ENCODE measurements around the gene BHMT. TPM values are rescaled to one million over a fixed set of nuclear protein-coding genes. Genes with fewer than 3 reads are reported as not detected.

The BHMT gene
- not detected for total RNA-seq

- H3K27me3 Mint-ChIP-seq, result peaks cover 53% of the 10 kb centered on the region
- CTCF ChIA-PET, result interaction anchor here (1.0 kb wide), 1 partner anchor 22 kb away, joined by 3 read pairs; no protein-coding TSS in a partner anchor
- no peak within 1 kb of the TSS for H3K27ac Mint-ChIP-seq
- DNase-seq, result no peak
- no peaks in the 10 kb centered on the region for H3K4me1 Mint-ChIP-seq (ENCODE audit: low read depth)
- intact Hi-C loops (cut with micrococcal nuclease), result loop anchor here (2.0 kb wide), 1 partner anchor 87 kb away; no protein-coding TSS in a partner anchor
- H3K4me3 Mint-ChIP-seq, result no peak within 1 kb of the TSS
- POLR2A ChIA-PET, result no interaction called here
- H3K9me3 Mint-ChIP-seq, result no peaks in the 10 kb centered on the region
- H3K36me3 Mint-ChIP-seq, result no peaks in the 10 kb centered on the region
Measured at GRCh38 chr5:79111387-79111959, at the start of gene BHMT. BHMT (plus strand) TSS chr5:79111809; CDS start chr5:79111886, 77 bp downstream.

GRCh38 chr5:79062436-79062835 is 49.2 kb upstream of the BHMT start:
- Mint-ChIP-seq H3K36me3 (no peaks in the 10 kb centered on the region), H3K4me1 (ENCODE audit: low read depth) (no peaks in the 10 kb centered on the region), H3K4me3 (no peak overlapping the region), H3K9me3 (no peaks in the 10 kb centered on the region), H3K27ac (no peak overlapping the region), H3K27me3 (peaks cover 15% of the 10 kb centered on the region)
- no peak for DNase-seq
- ChIA-PET CTCF (no interaction called here), POLR2A (no interaction called here)
- intact Hi-C loops (cut with micrococcal nuclease), result no loop called here

- H3K27ac Mint-ChIP-seq, result no peak within 1 kb of the TSS
- intact Hi-C loops (cut with micrococcal nuclease), result no loop called here
- CTCF ChIA-PET, result no interaction called here
Measured at GRCh38 chr5:79069488-79070349, 41.9 kb upstream of the BHMT start, which contains the start of the genes BHMT2 and DMGDH. BHMT2 (plus strand) TSS chr5:79069767; CDS start chr5:79069783, 16 bp downstream. DMGDH (minus strand) TSS chr5:79069674; CDS start chr5:79069620, 54 bp downstream.

GRCh38 chr5:79070350-79070667 is 41.3 kb upstream of the BHMT start:
- DNase-seq, result no peak
- intact Hi-C loops (cut with micrococcal nuclease), result no loop called here
- Mint-ChIP-seq H3K27me3 (peaks cover 31% of the 10 kb centered on the region), H3K4me3 (no peak overlapping the region), H3K27ac (no peak overlapping the region), H3K36me3 (peaks cover 1% of the 10 kb centered on the region), H3K9me3 (no peaks in the 10 kb centered on the region), H3K4me1 (ENCODE audit: low read depth) (peaks cover 4% of the 10 kb centered on the region)
- ChIA-PET POLR2A (interaction anchor here (0.6 kb wide), 1 partner anchor 13 kb away, joined by 3 read pairs; no protein-coding TSS in a partner anchor), CTCF (no interaction called here)

More at GRCh38 chr5:79069488-79070349, 41.9 kb upstream of the BHMT start, which contains the start of the genes BHMT2 and DMGDH:
- Mint-ChIP-seq H3K27me3 (peaks cover 31% of the 10 kb centered on the region), H3K9me3 (no peaks in the 10 kb centered on the region), H3K4me1 (ENCODE audit: low read depth) (peaks cover 4% of the 10 kb centered on the region), H3K4me3 (no peak within 1 kb of the TSS), H3K36me3 (peaks cover 1% of the 10 kb centered on the region)
- POLR2A ChIA-PET, result interaction anchor here (0.6 kb wide), 1 partner anchor 13 kb away, joined by 3 read pairs; no protein-coding TSS in a partner anchor
- DNase-seq, result peak; percentile 11

- Mint-ChIP-seq H3K36me3 (no peaks in the 10 kb centered on the region), H3K27ac (no peak overlapping the region), H3K4me1 (ENCODE audit: low read depth) (no peaks in the 10 kb centered on the region), H3K9me3 (no peaks in the 10 kb centered on the region), H3K27me3 (peaks cover 18% of the 10 kb centered on the region), H3K4me3 (no peak overlapping the region)
- ChIA-PET CTCF (interaction anchor here (2.3 kb wide), 1 partner anchor 54 kb away, joined by 7 read pairs; no protein-coding TSS in a partner anchor), POLR2A (no interaction called here)
- DNase-seq, result no peak
- intact Hi-C loops (cut with micrococcal nuclease), result no loop called here
Measured at GRCh38 chr5:79074641-79075040, 37.0 kb upstream of the BHMT start.

- intact Hi-C loops (cut with micrococcal nuclease), result no loop called here
- peaks cover 13% of the 10 kb centered on the region for H3K27me3 Mint-ChIP-seq
- H3K9me3 Mint-ChIP-seq, result no peaks in the 10 kb centered on the region
- no peaks in the 10 kb centered on the region for H3K36me3 Mint-ChIP-seq
- H3K4me1 Mint-ChIP-seq (ENCODE audit: low read depth), result no peaks in the 10 kb centered on the region
- H3K4me3 Mint-ChIP-seq, result no peak overlapping the region
- H3K27ac Mint-ChIP-seq, result no peak overlapping the region
- CTCF ChIA-PET, result interaction anchor here (1.2 kb wide), 1 partner anchor 10 kb away, joined by 3 read pairs; no protein-coding TSS in a partner anchor
- DNase-seq, result no peak
- POLR2A ChIA-PET, result no interaction called here
Measured at GRCh38 chr5:79075646-79076426, 35.8 kb upstream of the BHMT start.

- no peaks in the 10 kb centered on the region for H3K4me1 Mint-ChIP-seq (ENCODE audit: low read depth)
- DNase-seq, result no peak
- ChIA-PET CTCF (interaction anchor here (1.2 kb wide), 1 partner anchor 11 kb away, joined by 3 read pairs; no protein-coding TSS in a partner anchor), POLR2A (no interaction called here)
- no peak overlapping the region for H3K4me3 Mint-ChIP-seq
- H3K27ac Mint-ChIP-seq, result no peak overlapping the region
- no peaks in the 10 kb centered on the region for H3K9me3 Mint-ChIP-seq
- peaks cover 5% of the 10 kb centered on the region for H3K27me3 Mint-ChIP-seq
- no peaks in the 10 kb centered on the region for H3K36me3 Mint-ChIP-seq
- intact Hi-C loops (cut with micrococcal nuclease), result no loop called here
Measured at GRCh38 chr5:79076819-79077218, 34.8 kb upstream of the BHMT start.

GRCh38 chr5:79077680-79078365 is 33.8 kb upstream of the BHMT start:
- Mint-ChIP-seq H3K36me3 (no peaks in the 10 kb centered on the region), H3K27me3 (peaks cover 3% of the 10 kb centered on the region), H3K4me1 (ENCODE audit: low read depth) (no peaks in the 10 kb centered on the region), H3K9me3 (no peaks in the 10 kb centered on the region), H3K27ac (no peak overlapping the region), H3K4me3 (no peak overlapping the region)
- ChIA-PET CTCF (no interaction called here), POLR2A (no interaction called here)
- intact Hi-C loops (cut with micrococcal nuclease), result no loop called here
- no peak for DNase-seq

GRCh38 chr5:79080804-79081203 is 30.8 kb upstream of the BHMT start:
- H3K27me3 Mint-ChIP-seq, result no peaks in the 10 kb centered on the region
- no peak for DNase-seq
- H3K27ac Mint-ChIP-seq, result no peak overlapping the region
- no peaks in the 10 kb centered on the region for H3K36me3 Mint-ChIP-seq
- ChIA-PET CTCF (no interaction called here), POLR2A (no interaction called here)
- H3K4me3 Mint-ChIP-seq, result no peak overlapping the region
- no peaks in the 10 kb centered on the region for H3K4me1 Mint-ChIP-seq (ENCODE audit: low read depth)
- no peaks in the 10 kb centered on the region for H3K9me3 Mint-ChIP-seq
- intact Hi-C loops (cut with micrococcal nuclease), result no loop called here

GRCh38 chr5:79081779-79082178 is 29.8 kb upstream of the BHMT start:
- no peaks in the 10 kb centered on the region for H3K9me3 Mint-ChIP-seq

GRCh38 chr5:79086116-79086515 is 25.5 kb upstream of the BHMT start:
- Mint-ChIP-seq H3K27ac (no peak overlapping the region), H3K27me3 (no peaks in the 10 kb centered on the region), H3K36me3 (no peaks in the 10 kb centered on the region), H3K4me3 (no peak overlapping the region), H3K4me1 (ENCODE audit: low read depth) (no peaks in the 10 kb centered on the region), H3K9me3 (no peaks in the 10 kb centered on the region)
- CTCF ChIA-PET, result no interaction called here
- POLR2A ChIA-PET, result no interaction called here
- DNase-seq, result no peak
- intact Hi-C loops (cut with micrococcal nuclease), result no loop called here

More at GRCh38 chr5:79081779-79082178, 29.8 kb upstream of the BHMT start:
- ChIA-PET POLR2A (no interaction called here), CTCF (no interaction called here)
- Mint-ChIP-seq H3K27me3 (no peaks in the 10 kb centered on the region), H3K4me3 (no peak overlapping the region), H3K36me3 (no peaks in the 10 kb centered on the region), H3K27ac (no peak overlapping the region), H3K4me1 (ENCODE audit: low read depth) (no peaks in the 10 kb centered on the region)
- intact Hi-C loops (cut with micrococcal nuclease), result no loop called here
- no peak for DNase-seq
